Neural progenitor cell (in vitro differentiated cells): Measurements from ENCODE around the gene NFATC2. TPM values are rescaled to one million over a fixed set of nuclear protein-coding genes. Genes with fewer than 3 reads are reported as not detected.

ENCODE experiments used
- DNase-seq: peaks from one replicate; pipeline ENCODE4 v3.0.0-alpha.2; 2016; ENCODE audit warnings: low spot score
- H2AFZ ChIP-seq: fragments of 200-600 bp; sonication (generic); replicated peaks from 2 replicates; pipeline ENCODE4 v1.6.1; 2016; ENCODE audit warnings: antibody characterized with exemption
- H3F3A ChIP-seq: fragments of 200-600 bp; sonication (generic); 2 replicates; pipeline ENCODE4 v1.6.1; 2016; ENCODE audit warnings: antibody characterized with exemption, low read depth
- H3K27ac ChIP-seq: fragments of 200-600 bp; sonication (generic); 2 replicates; pipeline ENCODE4 v1.5.1; 2016; ENCODE audit warnings: mild to moderate bottlenecking
- H3K27me3 ChIP-seq: fragments of 200-600 bp; sonication (generic); 2 replicates; pipeline ENCODE4 v1.6.1; 2016; ENCODE audit warnings: mild to moderate bottlenecking, moderate library complexity
- H3K36me3 ChIP-seq: fragments of 200-600 bp; sonication (generic); 2 replicates; pipeline ENCODE4 v1.5.1; 2016
- H3K4me1 ChIP-seq: fragments of 200-600 bp; sonication (generic); 2 replicates; pipeline ENCODE4 v1.6.1; 2016; ENCODE audit warnings: mixed run types
- H3K4me2 ChIP-seq: fragments of 200-600 bp; sonication (generic); 2 replicates; pipeline ENCODE4 v1.6.1; 2016
- H3K4me3 ChIP-seq: fragments of 200-600 bp; sonication (generic); 2 replicates; pipeline ENCODE4 v1.5.1; 2016
- H3K79me2 ChIP-seq: fragments of 200-600 bp; sonication (generic); 2 replicates; pipeline ENCODE4 v1.6.1; 2016; ENCODE audit warnings: low read depth
- H3K9ac ChIP-seq: fragments of 200-600 bp; sonication (generic); 2 replicates; pipeline ENCODE4 v1.6.1; 2016
- H3K9me3 ChIP-seq: fragments of 200-600 bp; sonication (generic); 2 replicates; pipeline ENCODE4 v1.5.1; 2016; ENCODE audit warnings: low read depth
- H4K20me1 ChIP-seq: fragments of 200-600 bp; sonication (generic); 2 replicates; pipeline ENCODE4 v1.6.1; 2016; ENCODE audit warnings: low read depth
- H3K27ac Mint-ChIP-seq: 3 replicates; pipeline ENCODE4 v1.8.0; 2021; ENCODE audit warnings: mixed read lengths
- H3K27me3 Mint-ChIP-seq: 2 replicates; pipeline ENCODE4 v1.8.0; 2022; ENCODE audit warnings: low read depth, mild to moderate bottlenecking, inconsistent platforms, moderate library complexity, mixed read lengths; ENCODE audit not compliant: insufficient read depth
- H3K36me3 Mint-ChIP-seq: 3 replicates; pipeline ENCODE4 v1.8.0; 2021; ENCODE audit warnings: mixed read lengths
- H3K4me1 Mint-ChIP-seq: 3 replicates; pipeline ENCODE4 v1.8.0; 2021; ENCODE audit warnings: mixed read lengths
- H3K4me3 Mint-ChIP-seq: 3 replicates; pipeline ENCODE4 v1.8.0; 2021; ENCODE audit warnings: mild to moderate bottlenecking, moderate library complexity, mixed read lengths
- H3K9me3 Mint-ChIP-seq: 3 replicates; pipeline ENCODE4 v1.8.0; 2020; ENCODE audit warnings: mixed read lengths
- EZH2 ChIP-seq: fragments of 200-600 bp; sonication (generic); IDR thresholded peaks from 2 replicates; pipeline ENCODE4 v1.6.1; 2017; ENCODE audit warnings: antibody characterized with exemption, mild to moderate bottlenecking, moderate library complexity
- EZH2phosphoT487 ChIP-seq: fragments of 200-600 bp; sonication (generic); IDR thresholded peaks from 2 replicates; pipeline ENCODE4 v1.6.1; 2017; ENCODE audit warnings: antibody characterized with exemption
- total RNA-seq: library from RNA; depleted of rRNA; stranded (reverse); fragments of >200 nt; gene quantifications from 2 replicates; pipeline ENCODE4 v1.2.3, GENCODE V29; 2015; ENCODE audit warnings: low replicate concordance
- TF ChIP-seq, protein P1 (sequence below): fragments of 200-600 bp; sonication (generic); IDR thresholded peaks from 2 replicates; pipeline ENCODE4 v1.5.1; 2017; ENCODE audit warnings: antibody characterized with exemption, mild to moderate bottlenecking

The NFATC2 gene
- total RNA-seq, 1 donor from 2014 or later = 0.19 TPM

DNA sequence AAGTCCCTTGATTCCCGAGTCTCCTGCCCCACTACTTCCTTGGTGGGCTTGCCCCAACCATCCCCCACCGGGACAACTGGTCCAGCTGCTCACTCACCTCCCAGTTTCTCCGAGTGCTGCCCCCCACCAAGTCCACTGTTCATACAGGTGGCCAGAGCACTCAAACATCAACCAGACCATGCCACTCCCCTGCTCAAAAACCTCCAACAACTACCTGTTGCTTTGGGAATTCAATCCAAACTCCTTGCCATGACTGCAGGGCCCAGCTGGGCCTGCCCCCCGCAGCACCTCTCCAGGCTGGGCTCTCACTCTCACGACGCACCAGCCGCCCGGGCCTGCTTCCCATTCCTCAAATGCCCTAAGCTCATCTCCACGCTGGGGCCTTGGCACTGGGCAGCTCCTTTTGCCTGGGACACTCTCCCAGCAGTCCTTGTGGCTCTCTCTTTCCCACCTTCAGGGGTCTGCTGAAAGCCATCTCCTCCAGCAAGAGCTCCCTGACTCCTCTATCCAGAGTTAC lies 97.5 kb downstream of the NFATC2 start:
- Histone ChIP-seq H3K36me3 (no peaks in the 10 kb centered on the region), H4K20me1 (no peaks in the 10 kb centered on the region), H3K4me1 (peaks cover 7% of the 10 kb centered on the region), H3K4me3 (no peak overlapping the region), H3K9ac (no peak overlapping the region), H3K27ac (no peak overlapping the region), H3K4me2 (no peak overlapping the region), H3K27me3 (no peaks in the 10 kb centered on the region), H3F3A (peaks cover 6% of the 10 kb centered on the region), H3K79me2 (no peaks in the 10 kb centered on the region), H3K9me3 (no peaks in the 10 kb centered on the region), H2AFZ (no peak overlapping the region)
- Mint-ChIP-seq H3K4me3 (no peak overlapping the region), H3K9me3 (no peaks in the 10 kb centered on the region), H3K27ac (peak overlapping the region; percentile 85), H3K36me3 (no peaks in the 10 kb centered on the region), H3K27me3 (peaks cover 6% of the 10 kb centered on the region), H3K4me1 (peaks cover 54% of the 10 kb centered on the region)
- DNase-seq = no peak
- TF ChIP-seq, protein P1, sequence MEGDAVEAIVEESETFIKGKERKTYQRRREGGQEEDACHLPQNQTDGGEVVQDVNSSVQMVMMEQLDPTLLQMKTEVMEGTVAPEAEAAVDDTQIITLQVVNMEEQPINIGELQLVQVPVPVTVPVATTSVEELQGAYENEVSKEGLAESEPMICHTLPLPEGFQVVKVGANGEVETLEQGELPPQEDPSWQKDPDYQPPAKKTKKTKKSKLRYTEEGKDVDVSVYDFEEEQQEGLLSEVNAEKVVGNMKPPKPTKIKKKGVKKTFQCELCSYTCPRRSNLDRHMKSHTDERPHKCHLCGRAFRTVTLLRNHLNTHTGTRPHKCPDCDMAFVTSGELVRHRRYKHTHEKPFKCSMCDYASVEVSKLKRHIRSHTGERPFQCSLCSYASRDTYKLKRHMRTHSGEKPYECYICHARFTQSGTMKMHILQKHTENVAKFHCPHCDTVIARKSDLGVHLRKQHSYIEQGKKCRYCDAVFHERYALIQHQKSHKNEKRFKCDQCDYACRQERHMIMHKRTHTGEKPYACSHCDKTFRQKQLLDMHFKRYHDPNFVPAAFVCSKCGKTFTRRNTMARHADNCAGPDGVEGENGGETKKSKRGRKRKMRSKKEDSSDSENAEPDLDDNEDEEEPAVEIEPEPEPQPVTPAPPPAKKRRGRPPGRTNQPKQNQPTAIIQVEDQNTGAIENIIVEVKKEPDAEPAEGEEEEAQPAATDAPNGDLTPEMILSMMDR = no peak

DNA sequence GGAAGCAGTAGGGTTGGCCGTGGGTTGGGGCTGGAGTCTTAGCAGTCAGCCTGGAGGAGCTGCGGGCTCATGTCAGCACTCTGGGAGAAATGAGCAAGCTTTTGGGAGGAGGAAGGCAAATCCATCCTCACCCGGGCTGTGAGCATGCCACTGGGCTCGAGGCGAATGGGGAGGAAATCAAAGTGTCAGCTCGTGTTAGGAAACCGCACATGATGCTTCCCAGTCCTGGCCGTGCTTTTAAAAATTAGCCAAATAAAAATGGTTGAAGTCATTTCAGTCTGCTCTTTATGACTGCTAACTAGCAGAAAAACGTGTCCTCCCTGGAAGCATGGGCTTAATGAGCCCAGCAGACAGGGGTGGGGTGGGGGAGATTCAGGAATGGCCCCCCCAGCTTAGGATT lies 98.1 kb downstream of the NFATC2 start:
- no peaks in the 10 kb centered on the region for H3K9me3 Mint-ChIP-seq
- H4K20me1 ChIP-seq = no peaks in the 10 kb centered on the region
- no peaks in the 10 kb centered on the region for H3K36me3 ChIP-seq
- H3K4me3 Mint-ChIP-seq = no peak overlapping the region
- TF ChIP-seq, protein P1 = no peak
- no peak for TF ChIP-seq EZH2phosphoT487
- no peak overlapping the region for H3K4me3 ChIP-seq
- no peaks in the 10 kb centered on the region for H3K9me3 ChIP-seq
- H2AFZ ChIP-seq = no peak overlapping the region
- H3K4me2 ChIP-seq = no peak overlapping the region
- peaks cover 7% of the 10 kb centered on the region for H3K4me1 ChIP-seq
- H3K27me3 ChIP-seq = no peaks in the 10 kb centered on the region
- H3F3A ChIP-seq = peaks cover 6% of the 10 kb centered on the region
- H3K79me2 ChIP-seq = no peaks in the 10 kb centered on the region
- H3K36me3 Mint-ChIP-seq = no peaks in the 10 kb centered on the region
- H3K27ac ChIP-seq = no peak overlapping the region
- H3K9ac ChIP-seq = no peak overlapping the region
- DNase-seq = no peak
- H3K27ac Mint-ChIP-seq = peak overlapping the region; percentile 78
- peaks cover 6% of the 10 kb centered on the region for H3K27me3 Mint-ChIP-seq
- H3K4me1 Mint-ChIP-seq = peaks cover 52% of the 10 kb centered on the region

DNA sequence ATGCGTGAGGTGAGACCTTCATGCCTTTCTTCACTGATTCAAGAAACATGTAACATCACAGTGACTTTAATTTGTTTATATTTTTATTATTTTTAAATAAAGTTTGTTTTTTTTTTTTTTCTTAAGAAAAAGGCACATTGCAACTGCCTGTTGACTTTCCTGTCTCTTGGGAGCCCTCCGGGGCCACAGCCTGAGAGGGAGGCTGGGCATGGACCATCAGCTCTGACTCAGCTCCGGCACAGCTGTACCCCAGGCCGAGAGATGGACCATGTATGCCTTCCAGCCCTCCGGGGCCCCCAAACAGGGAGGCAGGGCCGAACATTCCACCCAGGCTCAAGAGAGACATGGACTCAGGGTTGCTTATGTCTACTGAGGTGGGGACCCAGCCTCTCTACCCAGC lies 99.9 kb downstream of the NFATC2 start:
- H3K36me3 Mint-ChIP-seq = no peaks in the 10 kb centered on the region
- H3K27ac ChIP-seq = no peak overlapping the region
- no peaks in the 10 kb centered on the region for H3K9me3 Mint-ChIP-seq

More for the DNA sequence above, 99.9 kb downstream of the NFATC2 start:
- Mint-ChIP-seq H3K4me3 (no peak overlapping the region), H3K27ac (no peak overlapping the region), H3K4me1 (peaks cover 37% of the 10 kb centered on the region), H3K27me3 (no peaks in the 10 kb centered on the region)
- DNase-seq = no peak
- Histone ChIP-seq H2AFZ (no peak overlapping the region), H3K4me2 (no peak overlapping the region), H3K79me2 (no peaks in the 10 kb centered on the region), H3K27me3 (no peaks in the 10 kb centered on the region), H3K36me3 (no peaks in the 10 kb centered on the region), H3K4me3 (no peak overlapping the region), H4K20me1 (no peaks in the 10 kb centered on the region), H3K9ac (no peak overlapping the region), H3K4me1 (no peaks in the 10 kb centered on the region), H3F3A (no peaks in the 10 kb centered on the region), H3K9me3 (no peaks in the 10 kb centered on the region)
- TF ChIP-seq, protein P1 = no peak
- no peak for TF ChIP-seq EZH2phosphoT487
- no peak for TF ChIP-seq EZH2
